Measurements from ENCODE around the gene CAMTA1.

Gene CAMTA1

DNA sequence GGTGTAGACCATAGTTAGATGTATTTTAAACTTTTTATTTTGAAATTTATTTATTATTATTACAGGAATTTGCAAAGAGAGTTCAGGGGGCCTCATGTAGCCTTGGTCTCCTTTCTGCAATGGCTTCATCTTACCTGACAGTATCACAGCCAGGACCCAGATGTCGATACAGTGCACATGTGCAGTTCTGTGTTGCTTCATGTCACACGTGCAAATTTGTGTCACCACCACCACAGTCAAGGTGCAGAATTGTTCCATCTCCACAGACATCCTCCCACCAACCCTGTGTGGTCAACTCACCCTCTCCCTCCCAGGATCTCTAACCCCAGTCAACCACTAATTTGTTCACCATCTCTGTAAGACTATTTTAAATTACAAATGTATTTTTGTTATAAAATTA lies 184.5 kb downstream of the CAMTA1 start:
- H3K36me3 ChIP-seq (ENCODE audit: low read depth): no peaks in the 10 kb centered on the region
- DNase-seq (ENCODE audit: low spot score): no peak
- TF ChIP-seq, protein P1, sequence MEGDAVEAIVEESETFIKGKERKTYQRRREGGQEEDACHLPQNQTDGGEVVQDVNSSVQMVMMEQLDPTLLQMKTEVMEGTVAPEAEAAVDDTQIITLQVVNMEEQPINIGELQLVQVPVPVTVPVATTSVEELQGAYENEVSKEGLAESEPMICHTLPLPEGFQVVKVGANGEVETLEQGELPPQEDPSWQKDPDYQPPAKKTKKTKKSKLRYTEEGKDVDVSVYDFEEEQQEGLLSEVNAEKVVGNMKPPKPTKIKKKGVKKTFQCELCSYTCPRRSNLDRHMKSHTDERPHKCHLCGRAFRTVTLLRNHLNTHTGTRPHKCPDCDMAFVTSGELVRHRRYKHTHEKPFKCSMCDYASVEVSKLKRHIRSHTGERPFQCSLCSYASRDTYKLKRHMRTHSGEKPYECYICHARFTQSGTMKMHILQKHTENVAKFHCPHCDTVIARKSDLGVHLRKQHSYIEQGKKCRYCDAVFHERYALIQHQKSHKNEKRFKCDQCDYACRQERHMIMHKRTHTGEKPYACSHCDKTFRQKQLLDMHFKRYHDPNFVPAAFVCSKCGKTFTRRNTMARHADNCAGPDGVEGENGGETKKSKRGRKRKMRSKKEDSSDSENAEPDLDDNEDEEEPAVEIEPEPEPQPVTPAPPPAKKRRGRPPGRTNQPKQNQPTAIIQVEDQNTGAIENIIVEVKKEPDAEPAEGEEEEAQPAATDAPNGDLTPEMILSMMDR (IDR thresholded peaks at IDR 0.05; ENCODE audit: poor library complexity, severe bottlenecking): no peak
- no peak overlapping the region for H3K27ac ChIP-seq (ENCODE audit: poor library complexity, severe bottlenecking)
- H3K9me3 ChIP-seq (ENCODE audit: severe bottlenecking): no peaks in the 10 kb centered on the region
- ATAC-seq (ENCODE audit: low read depth): no peak
- peaks cover 7% of the 10 kb centered on the region for H3K27me3 ChIP-seq (ENCODE audit: insufficient read depth, poor library complexity, severe bottlenecking)
- no peaks in the 10 kb centered on the region for H3K4me1 ChIP-seq (ENCODE audit: insufficient read depth, poor library complexity, severe bottlenecking)
- H3K4me3 ChIP-seq (ENCODE audit: severe bottlenecking): no peak overlapping the region

DNA sequence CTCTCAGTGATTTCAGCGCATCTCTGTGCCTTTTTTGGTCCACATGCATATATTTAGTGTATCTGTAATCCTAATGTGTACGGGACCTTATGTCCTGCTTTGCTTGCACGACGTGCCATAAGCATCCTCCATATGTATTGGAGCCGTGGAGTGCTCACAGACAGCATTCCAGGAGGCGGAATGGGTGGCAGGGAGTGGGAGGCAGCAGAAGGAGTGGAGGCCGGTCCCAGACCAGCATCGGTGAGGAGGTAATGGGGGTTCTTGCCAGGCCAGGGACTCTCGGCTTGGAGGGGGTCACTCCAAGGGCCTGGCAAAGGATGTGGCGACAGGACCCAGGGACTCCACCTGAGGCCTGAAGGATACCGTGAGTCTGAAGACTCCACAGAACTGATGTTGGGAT lies 185.0 kb downstream of the CAMTA1 start:
- Histone ChIP-seq H3K27me3 (ENCODE audit: insufficient read depth, poor library complexity, severe bottlenecking) (peaks cover 5% of the 10 kb centered on the region), H3K4me1 (ENCODE audit: insufficient read depth, poor library complexity, severe bottlenecking) (no peaks in the 10 kb centered on the region), H3K36me3 (ENCODE audit: low read depth) (no peaks in the 10 kb centered on the region), H3K9me3 (ENCODE audit: severe bottlenecking) (no peaks in the 10 kb centered on the region), H3K4me3 (ENCODE audit: severe bottlenecking) (no peak overlapping the region), H3K27ac (ENCODE audit: poor library complexity, severe bottlenecking) (no peak overlapping the region)
- DNase-seq (ENCODE audit: low spot score) (no peak), ATAC-seq (ENCODE audit: low read depth) (no peak)
- TF ChIP-seq, protein P1 (IDR thresholded peaks at IDR 0.05; ENCODE audit: poor library complexity, severe bottlenecking): no peak

DNA sequence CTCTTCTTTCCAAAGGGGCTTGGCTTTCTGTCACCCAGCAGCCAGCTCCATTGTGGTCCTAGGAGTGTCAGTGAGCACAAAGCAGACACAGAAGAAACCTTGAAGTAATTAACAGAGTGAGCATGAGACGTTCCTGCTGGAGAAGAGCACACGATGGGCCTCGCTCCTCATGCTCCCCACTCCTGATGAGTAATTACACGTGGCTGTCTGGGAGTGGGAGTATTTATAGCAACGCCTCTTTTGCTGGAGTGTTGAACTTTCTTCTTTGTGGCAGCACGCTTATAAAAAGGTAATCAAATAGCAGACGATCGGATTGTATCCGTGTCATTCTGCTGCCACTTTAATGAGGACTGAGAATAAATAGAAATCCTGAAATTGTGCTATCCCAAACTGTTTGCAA lies 185.8 kb downstream of the CAMTA1 start:
- Histone ChIP-seq H3K27me3 (ENCODE audit: insufficient read depth, poor library complexity, severe bottlenecking) (no peaks in the 10 kb centered on the region), H3K4me3 (ENCODE audit: severe bottlenecking) (no peak overlapping the region), H3K9me3 (ENCODE audit: severe bottlenecking) (no peaks in the 10 kb centered on the region), H3K4me1 (ENCODE audit: insufficient read depth, poor library complexity, severe bottlenecking) (no peaks in the 10 kb centered on the region), H3K36me3 (ENCODE audit: low read depth) (no peaks in the 10 kb centered on the region), H3K27ac (ENCODE audit: poor library complexity, severe bottlenecking) (no peak overlapping the region)
- TF ChIP-seq, protein P1 (IDR thresholded peaks at IDR 0.05; ENCODE audit: poor library complexity, severe bottlenecking): no peak
- DNase-seq (ENCODE audit: low spot score): no peak
- no peak for ATAC-seq (ENCODE audit: low read depth)

DNA sequence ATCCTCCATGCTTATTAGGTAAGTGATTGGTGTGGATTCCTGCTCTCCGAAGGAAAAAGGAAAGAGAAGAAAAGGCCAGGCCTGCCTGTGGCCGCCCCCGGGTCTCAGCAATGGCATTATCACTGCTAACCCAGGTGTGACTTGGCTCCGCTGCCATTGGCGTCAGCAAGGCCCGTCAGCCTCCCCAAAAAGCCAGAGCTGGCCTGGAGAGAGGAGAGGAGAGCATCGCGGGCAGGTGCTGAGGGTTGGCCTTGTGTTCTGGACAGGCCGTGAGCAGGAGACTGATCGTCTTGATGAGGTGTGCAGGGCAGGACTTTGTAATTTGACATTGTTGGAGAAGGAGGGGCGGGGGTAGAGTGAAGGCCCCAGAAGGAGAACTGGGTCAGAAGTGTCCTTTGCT lies 186.4 kb downstream of the CAMTA1 start:
- Histone ChIP-seq H3K27ac (ENCODE audit: poor library complexity, severe bottlenecking) (no peak overlapping the region), H3K36me3 (ENCODE audit: low read depth) (no peaks in the 10 kb centered on the region), H3K4me3 (ENCODE audit: severe bottlenecking) (no peak overlapping the region), H3K9me3 (ENCODE audit: severe bottlenecking) (no peaks in the 10 kb centered on the region), H3K27me3 (ENCODE audit: insufficient read depth, poor library complexity, severe bottlenecking) (no peaks in the 10 kb centered on the region), H3K4me1 (ENCODE audit: insufficient read depth, poor library complexity, severe bottlenecking) (no peaks in the 10 kb centered on the region)
- TF ChIP-seq, protein P1 (IDR thresholded peaks at IDR 0.05; ENCODE audit: poor library complexity, severe bottlenecking): no peak
- DNase-seq (ENCODE audit: low spot score) (no peak), ATAC-seq (ENCODE audit: low read depth) (no peak)

DNA sequence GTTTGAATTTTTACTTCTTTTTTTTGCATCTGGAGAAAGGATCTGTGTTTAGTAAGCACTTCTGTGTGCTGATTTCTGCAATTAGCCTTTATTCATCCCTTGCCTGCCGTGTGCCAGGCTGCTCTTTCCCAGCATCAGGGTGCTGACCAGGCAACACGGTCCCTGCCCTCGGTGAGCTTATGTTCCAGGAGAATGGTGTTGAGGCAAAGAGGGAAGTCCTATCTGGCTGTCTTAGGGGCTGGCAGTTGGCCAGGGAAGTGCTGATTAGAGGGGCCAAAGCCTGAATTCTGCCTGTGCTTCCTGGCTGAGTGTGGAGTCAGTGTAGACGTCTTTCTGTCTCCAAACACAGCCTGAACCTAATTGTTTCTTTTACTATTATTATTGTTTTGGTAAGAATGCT lies 187.1 kb downstream of the CAMTA1 start:
- ATAC-seq (ENCODE audit: low read depth) (no peak), DNase-seq (ENCODE audit: low spot score) (no peak)
- Histone ChIP-seq H3K4me3 (ENCODE audit: severe bottlenecking) (no peak overlapping the region), H3K27me3 (ENCODE audit: insufficient read depth, poor library complexity, severe bottlenecking) (no peaks in the 10 kb centered on the region), H3K36me3 (ENCODE audit: low read depth) (no peaks in the 10 kb centered on the region), H3K4me1 (ENCODE audit: insufficient read depth, poor library complexity, severe bottlenecking) (no peaks in the 10 kb centered on the region), H3K9me3 (ENCODE audit: severe bottlenecking) (no peaks in the 10 kb centered on the region), H3K27ac (ENCODE audit: poor library complexity, severe bottlenecking) (no peak overlapping the region)
- TF ChIP-seq, protein P1 (IDR thresholded peaks at IDR 0.05; ENCODE audit: poor library complexity, severe bottlenecking): no peak

Data from RWPE2 (cell line).